Smooth muscle cell (in vitro differentiated cells): ENCODE measurements around the gene CCSER1. TPM values are rescaled to one million over a fixed set of nuclear protein-coding genes. Genes with fewer than 3 reads are reported as not detected.

ENCODE experiments used
- DNase-seq: peaks from one replicate; lab custom pipeline; 2025; ENCODE audit not compliant: unreplicated experiment; lab: John Stamatoyannopoulos, UW
- H2AFZ ChIP-seq: fragments of 200-600 bp; sonication (generic); 2 replicates; pipeline ENCODE4 v1.6.0; 2016; ENCODE audit warnings: antibody characterized with exemption, low read depth, mild to moderate bottlenecking
- H3F3A ChIP-seq: fragments of 200-600 bp; sonication (generic); 2 replicates; pipeline ENCODE4 v1.6.0; 2017; ENCODE audit warnings: antibody characterized with exemption, low read depth
- H3K27ac ChIP-seq: fragments of 200-600 bp; sonication (generic); 2 replicates; pipeline ENCODE4 v1.5.1; 2016; ENCODE audit warnings: low read depth, mild to moderate bottlenecking
- H3K27me3 ChIP-seq: fragments of 200-600 bp; sonication (generic); 2 replicates; pipeline ENCODE4 v1.6.1; 2016; ENCODE audit warnings: low read depth, mild to moderate bottlenecking
- H3K36me3 ChIP-seq: fragments of 200-600 bp; sonication (generic); 2 replicates; pipeline ENCODE4 v1.5.1; 2016; ENCODE audit warnings: low read depth
- H3K4me1 ChIP-seq: fragments of 200-600 bp; sonication (generic); 2 replicates; pipeline ENCODE4 v1.5.1; 2016; ENCODE audit warnings: low read depth
- H3K4me2 ChIP-seq: fragments of 200-600 bp; sonication (generic); 2 replicates; pipeline ENCODE4 v1.6.0; 2016; ENCODE audit warnings: mild to moderate bottlenecking
- H3K4me3 ChIP-seq: fragments of 200-600 bp; sonication (generic); 2 replicates; pipeline ENCODE4 v1.5.1; 2016; ENCODE audit warnings: mild to moderate bottlenecking
- H3K79me2 ChIP-seq: fragments of 200-600 bp; sonication (generic); 2 replicates; pipeline ENCODE4 v1.6.0; 2016; ENCODE audit warnings: low read depth, mild to moderate bottlenecking
- H3K9ac ChIP-seq: fragments of 200-600 bp; sonication (generic); 2 replicates; pipeline ENCODE4 v1.6.0; 2016; ENCODE audit warnings: low read depth
- H3K9me3 ChIP-seq: fragments of 200-600 bp; sonication (generic); replicated peaks from 2 replicates; pipeline ENCODE4 v1.5.1; 2016; ENCODE audit warnings: low read depth
- H4K20me1 ChIP-seq: fragments of 200-600 bp; sonication (generic); 2 replicates; pipeline ENCODE4 v1.6.0; 2016; ENCODE audit warnings: low read depth
- CTCF ChIP-seq: fragments of 200-600 bp; sonication (generic); IDR thresholded peaks from 2 replicates; pipeline ENCODE4 v1.5.1; 2017; ENCODE audit warnings: borderline replicate concordance, mild to moderate bottlenecking, antibody characterized with exemption; ENCODE audit not compliant: insufficient read depth, poor library complexity, severe bottlenecking
- WGBS: methylation state at CpG from one replicate; pipeline ENCODE4 v1.1.7; 2016; ENCODE audit warnings: low lambda C conversion rate; 5-methylcytosine and 5-hydroxymethylcytosine counted together
- polyA plus RNA-seq: library from polyadenylated mRNA; unstranded; fragments of >200 nt; fragmentation: Nextera tagmentation; extraction: Ambion mirVana; gene quantifications from 2 replicates; pipeline ENCODE4 v1.2.1, GENCODE V29; 2016
- total RNA-seq: library from RNA; depleted of rRNA; stranded (reverse); fragments of >200 nt; gene quantifications from 2 replicates; pipeline ENCODE4 v1.2.3, GENCODE V29; 2014

CCSER1 gene
- total and polyA plus RNA-seq, 2 experiments from 2014 or later = 0.76 TPM; not detected in 1

GRCh38 chr4:90445380-90445779 lies 318.2 kb downstream of the CCSER1 start:
- Histone ChIP-seq H3K36me3 (no peaks in the 10 kb centered on the region), H3K9ac (no peak overlapping the region), H3K4me1 (no peaks in the 10 kb centered on the region), H3K27me3 (no peaks in the 10 kb centered on the region), H3K9me3 (no peaks in the 10 kb centered on the region), H4K20me1 (no peaks in the 10 kb centered on the region), H3K27ac (no peak overlapping the region), H2AFZ (no peak overlapping the region), H3F3A (no peaks in the 10 kb centered on the region), H3K4me3 (no peak overlapping the region), H3K79me2 (no peaks in the 10 kb centered on the region), H3K4me2 (no peak overlapping the region)
- 89% methylated on average over 2 of the region's 2 CpGs for WGBS
- TF ChIP-seq CTCF = no peak
- DNase-seq = no peak

- WGBS = 97% methylated on average over 2 of the region's 2 CpGs
- Histone ChIP-seq H3F3A (no peaks in the 10 kb centered on the region), H3K79me2 (no peaks in the 10 kb centered on the region), H3K4me3 (no peak overlapping the region), H3K9ac (no peak overlapping the region), H4K20me1 (no peaks in the 10 kb centered on the region), H3K9me3 (no peaks in the 10 kb centered on the region), H3K4me2 (no peak overlapping the region), H3K4me1 (no peaks in the 10 kb centered on the region), H2AFZ (no peak overlapping the region), H3K36me3 (no peaks in the 10 kb centered on the region), H3K27ac (no peak overlapping the region), H3K27me3 (no peaks in the 10 kb centered on the region)
- DNase-seq = no peak
- TF ChIP-seq CTCF = no peak
These were observed 322.4 kb downstream of the CCSER1 start for GRCh38 chr4:90449626-90450025.

- Histone ChIP-seq H3K4me3 (no peak overlapping the region), H3K9ac (no peak overlapping the region), H3K36me3 (no peaks in the 10 kb centered on the region), H4K20me1 (no peaks in the 10 kb centered on the region), H3F3A (no peaks in the 10 kb centered on the region), H3K27me3 (no peaks in the 10 kb centered on the region), H3K4me1 (no peaks in the 10 kb centered on the region), H3K27ac (no peak overlapping the region), H2AFZ (no peak overlapping the region), H3K9me3 (no peaks in the 10 kb centered on the region), H3K4me2 (no peak overlapping the region), H3K79me2 (no peaks in the 10 kb centered on the region)
- no peak for DNase-seq
- WGBS = 96% methylated on average over 11 of the region's 11 CpGs
- TF ChIP-seq CTCF = no peak
These were observed 329.7 kb downstream of the CCSER1 start for GRCh38 chr4:90456891-90457290.

GRCh38 chr4:90457817-90458216 lies 330.6 kb downstream of the CCSER1 start:
- no peak overlapping the region for H3K27ac ChIP-seq
- H4K20me1 ChIP-seq = no peaks in the 10 kb centered on the region
- no peak for TF ChIP-seq CTCF
- H3F3A ChIP-seq = no peaks in the 10 kb centered on the region
- no peaks in the 10 kb centered on the region for H3K4me1 ChIP-seq
- H3K36me3 ChIP-seq = no peaks in the 10 kb centered on the region
- no peaks in the 10 kb centered on the region for H3K27me3 ChIP-seq
- no peak overlapping the region for H3K9ac ChIP-seq
- no peak for DNase-seq
- H3K79me2 ChIP-seq = no peaks in the 10 kb centered on the region
- no peak overlapping the region for H2AFZ ChIP-seq
- H3K9me3 ChIP-seq = no peaks in the 10 kb centered on the region
- no peak overlapping the region for H3K4me2 ChIP-seq
- WGBS = 95% methylated on average over 6 of the region's 6 CpGs
- no peak overlapping the region for H3K4me3 ChIP-seq
